ENCODE data around the gene HNRNPUL1. TPM values are rescaled to one million over a fixed set of nuclear protein-coding genes. Genes with fewer than 3 reads are reported as not detected.

The HNRNPUL1 gene
- total RNA-seq, 1 donor from 2014 or later, result 126 TPM

DNA sequence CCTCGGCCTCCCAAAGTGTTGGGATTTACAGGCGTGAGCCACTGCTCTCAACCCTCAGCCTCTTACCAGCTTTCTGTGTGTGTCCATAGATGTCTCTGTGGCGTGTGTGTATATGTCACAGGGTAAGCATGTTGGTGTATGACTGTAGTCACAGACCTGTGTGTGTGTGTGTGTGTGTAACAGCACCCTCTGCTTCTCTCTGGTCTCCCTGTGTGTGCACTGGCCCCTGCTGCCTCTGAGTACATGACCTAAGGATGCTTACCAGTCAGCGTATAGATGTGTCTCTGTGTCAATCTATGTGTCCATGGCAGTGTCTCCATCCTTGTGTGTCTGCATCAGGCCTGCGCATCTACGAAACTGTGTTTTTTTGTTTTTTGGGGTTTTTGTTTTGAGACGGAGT, 39.5 kb upstream of the HNRNPUL1 start:
- Histone ChIP-seq H3K9ac (no peak overlapping the region), H3K27me3 (no peaks in the 10 kb centered on the region), H3K79me2 (ENCODE audit: low read depth) (peaks cover 14% of the 10 kb centered on the region), H3K27ac (no peak overlapping the region), H4K20me1 (ENCODE audit: low read depth) (no peaks in the 10 kb centered on the region), H3K4me1 (peaks cover 20% of the 10 kb centered on the region), H3K4me2 (no peak overlapping the region), H3K36me3 (no peaks in the 10 kb centered on the region), H3F3A (ENCODE audit: low read depth) (peaks cover 17% of the 10 kb centered on the region), H2AFZ (replicated peaks) (no peak overlapping the region), H3K9me3 (ENCODE audit: low read depth) (no peaks in the 10 kb centered on the region), H3K4me3 (no peak overlapping the region)
- H3K36me3 Mint-ChIP-seq, result peaks cover 5% of the 10 kb centered on the region
- no peak overlapping the region for H3K4me3 Mint-ChIP-seq
- no peaks in the 10 kb centered on the region for H3K9me3 Mint-ChIP-seq
- peaks cover 50% of the 10 kb centered on the region for H3K4me1 Mint-ChIP-seq
- TF ChIP-seq EZH2 (IDR thresholded peaks at IDR 0.05) (no peak), EZH2phosphoT487 (IDR thresholded peaks at IDR 0.05) (no peak)
- TF ChIP-seq, protein P1, sequence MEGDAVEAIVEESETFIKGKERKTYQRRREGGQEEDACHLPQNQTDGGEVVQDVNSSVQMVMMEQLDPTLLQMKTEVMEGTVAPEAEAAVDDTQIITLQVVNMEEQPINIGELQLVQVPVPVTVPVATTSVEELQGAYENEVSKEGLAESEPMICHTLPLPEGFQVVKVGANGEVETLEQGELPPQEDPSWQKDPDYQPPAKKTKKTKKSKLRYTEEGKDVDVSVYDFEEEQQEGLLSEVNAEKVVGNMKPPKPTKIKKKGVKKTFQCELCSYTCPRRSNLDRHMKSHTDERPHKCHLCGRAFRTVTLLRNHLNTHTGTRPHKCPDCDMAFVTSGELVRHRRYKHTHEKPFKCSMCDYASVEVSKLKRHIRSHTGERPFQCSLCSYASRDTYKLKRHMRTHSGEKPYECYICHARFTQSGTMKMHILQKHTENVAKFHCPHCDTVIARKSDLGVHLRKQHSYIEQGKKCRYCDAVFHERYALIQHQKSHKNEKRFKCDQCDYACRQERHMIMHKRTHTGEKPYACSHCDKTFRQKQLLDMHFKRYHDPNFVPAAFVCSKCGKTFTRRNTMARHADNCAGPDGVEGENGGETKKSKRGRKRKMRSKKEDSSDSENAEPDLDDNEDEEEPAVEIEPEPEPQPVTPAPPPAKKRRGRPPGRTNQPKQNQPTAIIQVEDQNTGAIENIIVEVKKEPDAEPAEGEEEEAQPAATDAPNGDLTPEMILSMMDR (IDR thresholded peaks at IDR 0.05), result no peak
- peaks cover 14% of the 10 kb centered on the region for H3K27me3 Mint-ChIP-seq (ENCODE audit: insufficient read depth, low read depth)
- H3K27ac Mint-ChIP-seq, result peak overlapping the region; percentile 90
- no peak for DNase-seq (ENCODE audit: low spot score)

DNA sequence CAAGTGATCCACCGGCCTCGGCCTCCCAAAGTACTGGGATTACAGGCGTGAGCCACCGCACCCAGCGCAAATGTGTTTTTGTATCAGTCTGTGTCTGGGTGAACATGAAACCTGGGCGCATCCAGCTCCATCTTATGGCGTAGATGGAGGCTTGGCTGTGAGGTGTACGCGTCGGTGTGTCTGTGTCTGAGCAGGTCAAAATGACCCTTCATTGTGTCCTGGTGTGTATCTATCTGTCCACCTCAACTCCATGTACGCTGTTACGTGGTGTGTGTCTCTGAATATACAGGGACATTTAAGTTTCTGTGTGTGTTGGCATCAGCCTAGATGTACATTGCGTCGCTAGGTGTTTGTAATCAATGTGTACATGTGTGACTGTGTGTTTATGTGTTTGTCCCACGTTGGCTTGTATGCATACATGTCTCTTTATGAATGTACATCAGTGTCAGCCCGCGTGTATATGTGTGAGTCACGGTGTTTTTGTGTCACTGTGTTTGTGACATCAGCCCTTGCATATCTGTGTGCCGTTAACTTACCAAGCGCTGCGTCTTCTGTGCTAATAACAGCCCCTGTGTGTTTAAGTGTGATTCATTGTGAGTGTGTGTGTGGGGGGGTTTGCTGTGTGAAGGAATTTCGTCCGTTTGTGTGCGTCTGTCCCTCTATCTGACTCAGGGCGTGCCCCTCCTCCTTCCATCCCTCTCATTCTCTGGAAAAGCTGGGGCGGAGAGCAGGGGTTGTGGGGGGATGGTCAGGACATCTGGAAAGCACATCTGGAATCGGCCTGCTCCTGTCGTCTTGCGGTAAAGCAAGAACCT, 38.7 kb upstream of the HNRNPUL1 start:
- DNase-seq (ENCODE audit: low spot score), result peak; percentile 65
- no peaks in the 10 kb centered on the region for H3K36me3 ChIP-seq
- H3K36me3 Mint-ChIP-seq, result peaks cover 5% of the 10 kb centered on the region
- no peak for TF ChIP-seq EZH2phosphoT487 (IDR thresholded peaks at IDR 0.05)
- TF ChIP-seq, protein P1 (IDR thresholded peaks at IDR 0.05), result no peak
- peaks cover 17% of the 10 kb centered on the region for H3F3A ChIP-seq (ENCODE audit: low read depth)
- H3K4me1 Mint-ChIP-seq, result peaks cover 46% of the 10 kb centered on the region
- H3K9ac ChIP-seq, result no peak overlapping the region
- H3K27me3 ChIP-seq, result no peaks in the 10 kb centered on the region
- H2AFZ ChIP-seq (replicated peaks), result peak overlapping the region; percentile 73
- no peaks in the 10 kb centered on the region for H3K9me3 ChIP-seq (ENCODE audit: low read depth)
- no peak overlapping the region for H3K27ac ChIP-seq
- H3K27ac Mint-ChIP-seq, result peak overlapping the region; percentile 61
- H3K4me1 ChIP-seq, result peaks cover 16% of the 10 kb centered on the region
- no peaks in the 10 kb centered on the region for H4K20me1 ChIP-seq (ENCODE audit: low read depth)
- peak overlapping the region; percentile 81 for H3K4me3 Mint-ChIP-seq
- peak overlapping the region; percentile 44 for H3K4me3 ChIP-seq
- no peaks in the 10 kb centered on the region for H3K9me3 Mint-ChIP-seq
- peaks cover 14% of the 10 kb centered on the region for H3K27me3 Mint-ChIP-seq (ENCODE audit: insufficient read depth, low read depth)
- H3K4me2 ChIP-seq, result peak overlapping the region; percentile 80
- H3K79me2 ChIP-seq (ENCODE audit: low read depth), result peaks cover 6% of the 10 kb centered on the region

DNA sequence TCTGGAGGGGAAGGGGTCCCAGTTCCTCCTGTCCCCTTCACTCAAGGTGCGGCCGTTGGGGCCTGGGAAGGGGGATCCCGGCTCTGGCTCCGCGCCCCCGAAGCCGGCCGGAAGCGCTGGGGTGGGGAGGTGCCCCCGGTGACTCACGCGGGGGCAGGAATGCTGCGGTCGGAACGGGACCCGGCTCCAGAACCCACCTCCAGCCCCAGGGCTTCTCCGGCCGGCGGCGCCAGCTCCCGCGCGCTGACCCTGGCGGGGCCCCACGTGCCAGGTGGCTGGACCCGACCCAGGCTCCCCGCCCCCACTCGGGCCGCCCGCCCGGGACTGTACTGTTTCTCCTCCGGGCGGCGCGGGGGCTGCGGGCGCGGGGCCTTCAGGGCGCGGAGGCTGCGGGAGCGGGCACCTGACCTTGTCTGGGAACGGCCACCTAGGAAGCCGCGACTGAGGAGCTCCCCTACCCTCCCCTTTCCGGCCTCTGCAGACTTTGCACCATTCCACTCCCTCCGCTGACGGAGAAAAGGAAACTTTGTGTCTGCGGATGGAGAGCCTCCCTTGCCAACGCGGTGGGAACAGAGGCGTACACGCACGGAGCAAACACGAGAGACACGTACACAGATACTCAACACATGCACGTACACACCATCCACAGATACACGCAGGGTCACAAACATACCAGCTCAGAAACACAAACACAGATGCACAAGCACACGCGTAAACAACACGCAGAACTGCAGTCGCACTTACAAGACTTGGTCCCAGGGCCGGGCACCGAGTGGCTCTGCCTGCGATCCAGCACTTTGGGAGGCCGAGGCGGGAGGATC, 37.9 kb upstream of the HNRNPUL1 start:
- no peaks in the 10 kb centered on the region for H3K79me2 ChIP-seq (ENCODE audit: low read depth)
- TF ChIP-seq EZH2 (IDR thresholded peaks at IDR 0.05), result peak; percentile 22
- no peak for TF ChIP-seq EZH2phosphoT487 (IDR thresholded peaks at IDR 0.05)
- TF ChIP-seq, protein P1 (IDR thresholded peaks at IDR 0.05), result peak; percentile 30
- H3K27me3 ChIP-seq, result no peaks in the 10 kb centered on the region
- peak overlapping the region; percentile 73 for H2AFZ ChIP-seq (replicated peaks)
- H3K4me3 ChIP-seq, result peak overlapping the region; percentile 44
- Mint-ChIP-seq H3K36me3 (peaks cover 1% of the 10 kb centered on the region), H3K9me3 (no peaks in the 10 kb centered on the region), H3K27ac (peak overlapping the region; percentile 34), H3K4me3 (peak overlapping the region; percentile 83), H3K4me1 (peaks cover 40% of the 10 kb centered on the region), H3K27me3 (ENCODE audit: insufficient read depth, low read depth) (peaks cover 14% of the 10 kb centered on the region)
- no peaks in the 10 kb centered on the region for H3K9me3 ChIP-seq (ENCODE audit: low read depth)
- peaks cover 17% of the 10 kb centered on the region for H3F3A ChIP-seq (ENCODE audit: low read depth)
- H3K27ac ChIP-seq, result no peak overlapping the region
- H3K36me3 ChIP-seq, result no peaks in the 10 kb centered on the region
- peak overlapping the region; percentile 80 for H3K4me2 ChIP-seq
- peaks cover 14% of the 10 kb centered on the region for H3K4me1 ChIP-seq
- DNase-seq (ENCODE audit: low spot score), result peak; percentile 75
- no peak overlapping the region for H3K9ac ChIP-seq
- H4K20me1 ChIP-seq (ENCODE audit: low read depth), result no peaks in the 10 kb centered on the region
